H1 (cell line): Measurements from ENCODE around the gene TLR9.
"Not testable (repeated sequence)": the region's sequence is repeated elsewhere in the genome, so short reads cannot be mapped to it uniquely, and the experiment has no call there.

Experiments used
- CREB1 ChIP-seq: IDR thresholded peaks from 2 replicates; pipeline ENCODE4 v1.6.1; 2012; ENCODE audit warnings: inconsistent platforms
- EGR1 ChIP-seq: IDR thresholded peaks from 2 replicates; pipeline ENCODE4 v1.6.1; 2011; ENCODE audit warnings: low read depth, low read length, borderline replicate concordance
- EP300 ChIP-seq, 2 experiments: IDR thresholded peaks; 1 replicate in 1 of 2; 2 replicates in 1 of 2; pipeline ENCODE4 v1.6.1; 2011 to 2012; ENCODE audit warnings: low read depth in 2 of 2, low read length in 2 of 2, mild to moderate bottlenecking in 2 of 2, borderline replicate concordance in 1 of 2, inconsistent platforms in 1 of 2, moderate library complexity in 1 of 2
- EZH2 ChIP-seq: fragments of 200-600 bp; sonication (generic); IDR thresholded peaks from 2 replicates; pipeline ENCODE4 v1.7.1; 2012; ENCODE audit warnings: low read depth, mild to moderate bottlenecking, moderate library complexity, low read length, inconsistent platforms; ENCODE audit not compliant: severe bottlenecking
- PHF8 ChIP-seq: fragments of 200-600 bp; sonication (generic); conservative IDR thresholded peaks from 2 replicates; pipeline ENCODE4 v1.7.1; 2012; ENCODE audit warnings: low read depth, mild to moderate bottlenecking, inconsistent platforms, low read length, moderate library complexity
- POLR2A ChIP-seq, 2 experiments: IDR thresholded peaks; 1 replicate in 1 of 2; 2 replicates in 1 of 2; pipeline ENCODE4 v1.6.1; 2011; ENCODE audit warnings: low read depth in 2 of 2, low read length in 2 of 2, mild to moderate bottlenecking in 2 of 2; ENCODE audit errors: control extremely low read depth in 1 of 2
- TEAD4 ChIP-seq: IDR thresholded peaks from 2 replicates; pipeline ENCODE4 v1.6.1; 2012; ENCODE audit warnings: low read depth, low read length, inconsistent platforms, mixed read lengths
- YY1 ChIP-seq: IDR thresholded peaks from 2 replicates; pipeline ENCODE4 v1.6.1; 2011; ENCODE audit warnings: low read depth, mild to moderate bottlenecking, low read length
- ZNF274 ChIP-seq: IDR thresholded peaks from 2 replicates; pipeline ENCODE4 v1.7.0; 2012; ENCODE audit warnings: low read length, borderline replicate concordance; ENCODE audit errors: extremely low read depth
- TF ChIP-seq, protein P1 (sequence below), 3 experiments: IDR thresholded peaks; 1 replicate in 2 of 3; 2 replicates in 1 of 3; pipeline versions ENCODE4 v1.5.1 to v1.6.1; 2011; ENCODE audit warnings: low read length in 3 of 3, mild to moderate bottlenecking in 3 of 3, inconsistent platforms in 2 of 3, low read depth in 1 of 3, moderate library complexity in 1 of 3; ENCODE audit not compliant: insufficient read depth in 1 of 3; ENCODE audit errors: control extremely low read depth in 1 of 3

DNA sequence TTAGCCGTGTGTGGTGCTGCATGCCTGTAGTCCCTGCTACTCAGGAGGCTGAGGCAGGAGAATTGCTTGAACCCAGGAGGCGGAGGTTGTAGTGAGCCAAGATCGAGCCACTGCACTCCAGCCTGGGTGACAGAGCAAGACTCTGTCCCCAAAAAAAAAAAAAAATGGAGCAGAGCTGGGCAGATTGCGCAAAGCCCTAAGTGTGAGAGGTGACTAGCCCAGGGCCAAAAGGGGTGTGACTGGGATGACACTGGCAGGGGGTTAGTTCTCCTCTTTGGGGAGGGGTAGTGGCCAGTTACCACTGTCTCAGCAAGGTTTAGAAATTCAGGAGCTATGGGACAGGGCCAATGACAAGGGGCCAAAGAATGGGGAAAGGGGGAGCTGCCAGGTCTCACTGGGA, 47.3 kb downstream of the TLR9 start:
- TF ChIP-seq ZNF274; YY1; POLR2A (IDR thresholded peaks at IDR 0.05; ENCODE audit: control extremely low read depth in 1 of 2, low read depth in 2 of 2, low read length in 2 of 2); EGR1; PHF8; EZH2; TEAD4; EP300 (IDR thresholded peaks at IDR 0.05; ENCODE audit: borderline replicate concordance in 1 of 2, low read depth in 2 of 2, low read length in 2 of 2); CREB1: not testable (repeated sequence)
- TF ChIP-seq, protein P1, sequence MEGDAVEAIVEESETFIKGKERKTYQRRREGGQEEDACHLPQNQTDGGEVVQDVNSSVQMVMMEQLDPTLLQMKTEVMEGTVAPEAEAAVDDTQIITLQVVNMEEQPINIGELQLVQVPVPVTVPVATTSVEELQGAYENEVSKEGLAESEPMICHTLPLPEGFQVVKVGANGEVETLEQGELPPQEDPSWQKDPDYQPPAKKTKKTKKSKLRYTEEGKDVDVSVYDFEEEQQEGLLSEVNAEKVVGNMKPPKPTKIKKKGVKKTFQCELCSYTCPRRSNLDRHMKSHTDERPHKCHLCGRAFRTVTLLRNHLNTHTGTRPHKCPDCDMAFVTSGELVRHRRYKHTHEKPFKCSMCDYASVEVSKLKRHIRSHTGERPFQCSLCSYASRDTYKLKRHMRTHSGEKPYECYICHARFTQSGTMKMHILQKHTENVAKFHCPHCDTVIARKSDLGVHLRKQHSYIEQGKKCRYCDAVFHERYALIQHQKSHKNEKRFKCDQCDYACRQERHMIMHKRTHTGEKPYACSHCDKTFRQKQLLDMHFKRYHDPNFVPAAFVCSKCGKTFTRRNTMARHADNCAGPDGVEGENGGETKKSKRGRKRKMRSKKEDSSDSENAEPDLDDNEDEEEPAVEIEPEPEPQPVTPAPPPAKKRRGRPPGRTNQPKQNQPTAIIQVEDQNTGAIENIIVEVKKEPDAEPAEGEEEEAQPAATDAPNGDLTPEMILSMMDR (IDR thresholded peaks at IDR 0.05; ENCODE audit: control extremely low read depth in 1 of 3, insufficient read depth in 1 of 3, low read depth in 1 of 3, low read length in 3 of 3): not testable (repeated sequence)
